Cardiac muscle cell (in vitro differentiated cells and primary cell): ENCODE data around the gene TMEM179B. TPM values are rescaled to one million over a fixed set of nuclear protein-coding genes. Genes with fewer than 3 reads are reported as not detected.

Experiments used
- DNase-seq, 2 donors: peaks; one replicate each; pipeline versions ENCODE4 v3.0.0 to v3.0.0-alpha.2; 2010 to 2017; ENCODE audit warnings: low read depth in 1 of 2, low spot score in 1 of 2
- H3K27ac ChIP-seq: fragments of 200-600 bp; sonication (generic); 2 replicates; pipeline ENCODE4 v1.5.1; 2016
- H3K27me3 ChIP-seq: fragments of 200-600 bp; sonication (generic); 2 replicates; pipeline ENCODE4 v1.6.0; 2016; ENCODE audit warnings: control low read depth
- H3K36me3 ChIP-seq: fragments of 200-600 bp; sonication (generic); 2 replicates; pipeline ENCODE4 v1.5.1; 2016; ENCODE audit warnings: control low read depth
- H3K4me1 ChIP-seq: fragments of 200-600 bp; sonication (generic); 2 replicates; pipeline ENCODE4 v1.8.1; 2017; ENCODE audit warnings: low read depth, mild to moderate bottlenecking, mixed run types
- H3K4me3 ChIP-seq: fragments of 200-600 bp; sonication (generic); 2 replicates; pipeline ENCODE4 v1.5.1; 2016; ENCODE audit warnings: mild to moderate bottlenecking
- H3K9me3 ChIP-seq: fragments of 200-600 bp; sonication (generic); 2 replicates; pipeline ENCODE4 v1.5.1; 2017; ENCODE audit warnings: low read depth, mild to moderate bottlenecking, control low read depth
- CTCF ChIP-seq: IDR thresholded peaks from 2 replicates; pipeline ENCODE4 v1.5.1; 2012; ENCODE audit warnings: low read depth, mild to moderate bottlenecking, low read length
- polyA plus RNA-seq: library from polyadenylated mRNA; unstranded; fragments of >200 nt; fragmentation: Nextera tagmentation; extraction: Ambion mirVana; gene quantifications from 2 replicates; pipeline ENCODE4 v1.2.1, GENCODE V29; 2016
- total RNA-seq: library from RNA; depleted of rRNA; stranded (reverse); fragments of >200 nt; gene quantifications from 2 replicates; pipeline ENCODE4 v1.2.3, GENCODE V29; 2016

Gene TMEM179B
- total and polyA plus RNA-seq, 2 experiments from 2014 or later, result 34.2 to 81.8 TPM

- Histone ChIP-seq H3K4me1 (peaks cover 10% of the 10 kb centered on the region), H3K27me3 (no peaks in the 10 kb centered on the region), H3K4me3 (peak within 1 kb of the TSS; percentile 90), H3K36me3 (peaks cover 9% of the 10 kb centered on the region), H3K27ac (peak within 1 kb of the TSS; percentile 97), H3K9me3 (no peaks in the 10 kb centered on the region)
- DNase-seq, result peak; percentile 99 to 100
- no peak for TF ChIP-seq CTCF
These were observed 44.5 kb downstream of the TMEM179B start, which contains the start of gene STX5 for GRCh38 chr11:62831520-62832335. Gene STX5 (minus strand): TSS chr11:62832051. CDS start chr11:62831243, 808 bp downstream.

- Histone ChIP-seq H3K27ac (peak within 1 kb of the TSS; percentile 97), H3K4me3 (peak within 1 kb of the TSS; percentile 90), H3K27me3 (no peaks in the 10 kb centered on the region), H3K4me1 (peaks cover 10% of the 10 kb centered on the region), H3K36me3 (peaks cover under 1% of the 10 kb centered on the region), H3K9me3 (no peaks in the 10 kb centered on the region)
- no peak for DNase-seq
- TF ChIP-seq CTCF, result no peak
These were observed 45.4 kb downstream of the TMEM179B start, which contains the start of gene TEX54 for GRCh38 chr11:62832336-62833234. Gene TEX54 (minus strand): TSS chr11:62832841.

- Histone ChIP-seq H3K27ac (no peak overlapping the region), H3K9me3 (no peaks in the 10 kb centered on the region), H3K27me3 (no peaks in the 10 kb centered on the region), H3K4me3 (no peak overlapping the region), H3K36me3 (no peaks in the 10 kb centered on the region), H3K4me1 (peaks cover 7% of the 10 kb centered on the region)
- TF ChIP-seq CTCF, result no peak
- DNase-seq, result no peak
These were observed 48.1 kb downstream of the TMEM179B start for GRCh38 chr11:62835336-62835735.

- Histone ChIP-seq H3K27me3 (no peaks in the 10 kb centered on the region), H3K36me3 (no peaks in the 10 kb centered on the region), H3K9me3 (no peaks in the 10 kb centered on the region), H3K4me3 (peak within 1 kb of the TSS; percentile 95), H3K27ac (peak within 1 kb of the TSS; percentile 99), H3K4me1 (peaks cover 9% of the 10 kb centered on the region)
- TF ChIP-seq CTCF, result no peak
- DNase-seq, result peak; percentile 95
These were observed 52.1 kb downstream of the TMEM179B start, which contains the start of gene WDR74 for GRCh38 chr11:62839050-62839945. Gene WDR74 (minus strand): TSS chr11:62839590. CDS start chr11:62839570, 20 bp downstream.

Other genes with a start within 250 kb of the TMEM179B start
Only the 30 nearest of the 31 such genes appear.
- 1,990 and 2,091 TPM in 2 replicates for gene EEF1G, start 213.5 kb upstream of the TMEM179B start, total RNA-seq
- 769 and 853 TPM in 2 replicates for gene EEF1G, start 213.5 kb upstream of the TMEM179B start, polyA plus RNA-seq
- 14.9 and 29.1 TPM in 2 replicates for gene TUT1, start 195.9 kb upstream of the TMEM179B start, total RNA-seq
- gene TUT1, start 195.9 kb upstream of the TMEM179B start, polyA plus RNA-seq, result 18.7 and 32.1 TPM in 2 replicates
- 101 and 108 TPM in 2 replicates for gene MTA2, start 185.5 kb upstream of the TMEM179B start, total RNA-seq
- 22.9 and 31.9 TPM in 2 replicates for gene MTA2, start 185.5 kb upstream of the TMEM179B start, polyA plus RNA-seq
- 21.1 and 42.8 TPM in 2 replicates for gene EML3, start 174.6 kb upstream of the TMEM179B start, total RNA-seq
- gene EML3, start 174.6 kb upstream of the TMEM179B start, polyA plus RNA-seq, result 32.0 and 38.4 TPM in 2 replicates
- gene ROM1, start 174.1 kb upstream of the TMEM179B start, total RNA-seq, result 3.3 and 3.5 TPM in 2 replicates
- gene ROM1, start 174.1 kb upstream of the TMEM179B start, polyA plus RNA-seq, result 6.9 and 7.9 TPM in 2 replicates
- 46.4 and 52.0 TPM in 2 replicates for gene B3GAT3, start 165.4 kb upstream of the TMEM179B start, total RNA-seq
- gene B3GAT3, start 165.4 kb upstream of the TMEM179B start, polyA plus RNA-seq, result 53.0 and 64.9 TPM in 2 replicates
- gene GANAB, start 140.8 kb upstream of the TMEM179B start, total RNA-seq, result 110 TPM in 2 replicates
- 143 and 151 TPM in 2 replicates for gene GANAB, start 140.8 kb upstream of the TMEM179B start, polyA plus RNA-seq
- 33.9 and 36.3 TPM in 2 replicates for gene INTS5, start 134.1 kb upstream of the TMEM179B start, total RNA-seq
- gene INTS5, start 134.1 kb upstream of the TMEM179B start, polyA plus RNA-seq, result 32.2 and 40.1 TPM in 2 replicates
- 136 and 141 TPM in 2 replicates for gene C11orf98, start 122.2 kb upstream of the TMEM179B start, total RNA-seq
- gene C11orf98, start 122.2 kb upstream of the TMEM179B start, polyA plus RNA-seq, result 115 and 136 TPM in 2 replicates
- gene CSKMT, start 122.1 kb upstream of the TMEM179B start, total RNA-seq, result 3.8 and 11.0 TPM in 2 replicates
- gene CSKMT, start 122.1 kb upstream of the TMEM179B start, polyA plus RNA-seq, result 14.1 and 25.1 TPM in 2 replicates
- 13.0 and 18.8 TPM in 2 replicates for gene UQCC3, start 115.7 kb upstream of the TMEM179B start, total RNA-seq
- gene UQCC3, start 115.7 kb upstream of the TMEM179B start, polyA plus RNA-seq, result 32.3 and 33.5 TPM in 2 replicates
- 11.1 and 11.6 TPM in 2 replicates for gene LBHD1, start 115.1 kb upstream of the TMEM179B start, total RNA-seq
- gene LBHD1, start 115.1 kb upstream of the TMEM179B start, polyA plus RNA-seq, result 10.1 and 11.7 TPM in 2 replicates
- gene UBXN1, start 108.3 kb upstream of the TMEM179B start, total RNA-seq, result 235 and 302 TPM in 2 replicates
- gene UBXN1, start 108.3 kb upstream of the TMEM179B start, polyA plus RNA-seq, result 109 and 111 TPM in 2 replicates
- gene LRRN4CL, start 97.9 kb upstream of the TMEM179B start, total RNA-seq, result 0.81 and 1.9 TPM in 2 replicates
- gene LRRN4CL, start 97.9 kb upstream of the TMEM179B start, polyA plus RNA-seq, result 0.24 TPM in 1 of 2 replicates, not detected in the other
- 70.3 and 73.8 TPM in 2 replicates for gene BSCL2, start 80.0 kb upstream of the TMEM179B start, total RNA-seq
- gene BSCL2, start 80.0 kb upstream of the TMEM179B start, polyA plus RNA-seq, result 73.7 and 79.2 TPM in 2 replicates
- gene GNG3, start 79.7 kb upstream of the TMEM179B start, total RNA-seq, result 0.67 TPM in 1 of 2 replicates, not detected in the other
- gene GNG3, start 79.7 kb upstream of the TMEM179B start, polyA plus RNA-seq, result 2.6 and 3.0 TPM in 2 replicates
- gene HNRNPUL2, start 59.9 kb upstream of the TMEM179B start, total RNA-seq, result 13.7 and 20.0 TPM in 2 replicates
- gene HNRNPUL2, start 59.9 kb upstream of the TMEM179B start, polyA plus RNA-seq, result 2.9 and 3.2 TPM in 2 replicates
- 36.3 and 37.3 TPM in 2 replicates for gene TTC9C, start 58.9 kb upstream of the TMEM179B start, total RNA-seq
- gene TTC9C, start 58.9 kb upstream of the TMEM179B start, polyA plus RNA-seq, result 39.0 and 45.1 TPM in 2 replicates
- gene ZBTB3, start 33.2 kb upstream of the TMEM179B start, total RNA-seq, result 12.5 and 14.3 TPM in 2 replicates
- gene ZBTB3, start 33.2 kb upstream of the TMEM179B start, polyA plus RNA-seq, result 10.4 and 10.8 TPM in 2 replicates
- 67.2 and 101 TPM in 2 replicates for gene POLR2G, start 25.8 kb upstream of the TMEM179B start, total RNA-seq
- 195 and 219 TPM in 2 replicates for gene POLR2G, start 25.8 kb upstream of the TMEM179B start, polyA plus RNA-seq
- 33.1 and 38.8 TPM in 2 replicates for gene TAF6L, start 16.0 kb upstream of the TMEM179B start, total RNA-seq
- 46.3 and 56.3 TPM in 2 replicates for gene TAF6L, start 16.0 kb upstream of the TMEM179B start, polyA plus RNA-seq
- gene TMEM223, start 4.6 kb downstream of the TMEM179B start, total RNA-seq, result 87.1 and 88.9 TPM in 2 replicates
- 92.4 and 102 TPM in 2 replicates for gene TMEM223, start 4.6 kb downstream of the TMEM179B start, polyA plus RNA-seq
- 52.8 and 60.7 TPM in 2 replicates for gene NXF1, start 18.0 kb downstream of the TMEM179B start, total RNA-seq
- gene NXF1, start 18.0 kb downstream of the TMEM179B start, polyA plus RNA-seq, result 96.7 and 127 TPM in 2 replicates
- gene STX5, start 44.6 kb downstream of the TMEM179B start, total RNA-seq, result 38.5 and 45.2 TPM in 2 replicates
- gene STX5, start 44.6 kb downstream of the TMEM179B start, polyA plus RNA-seq, result 49.4 and 53.6 TPM in 2 replicates
- not detected in 2 replicates for gene TEX54, start 45.4 kb downstream of the TMEM179B start, total RNA-seq
- gene TEX54, start 45.4 kb downstream of the TMEM179B start, polyA plus RNA-seq, result 3.0 and 4.8 TPM in 2 replicates
- gene WDR74, start 52.2 kb downstream of the TMEM179B start, total RNA-seq, result 47.4 and 63.3 TPM in 2 replicates
- 42.1 and 52.8 TPM in 2 replicates for gene WDR74, start 52.2 kb downstream of the TMEM179B start, polyA plus RNA-seq
- 71.8 and 79.2 TPM in 2 replicates for gene SLC3A2, start 93.5 kb downstream of the TMEM179B start, total RNA-seq
- gene SLC3A2, start 93.5 kb downstream of the TMEM179B start, polyA plus RNA-seq, result 93.8 and 100 TPM in 2 replicates
- 1.3 and 1.4 TPM in 2 replicates for gene CHRM1, start 134.0 kb downstream of the TMEM179B start, total RNA-seq
- 0.97 and 1.6 TPM in 2 replicates for gene CHRM1, start 134.0 kb downstream of the TMEM179B start, polyA plus RNA-seq
- gene SLC22A6, start 197.6 kb downstream of the TMEM179B start, total RNA-seq, result not detected in 2 replicates
- not detected in 2 replicates for gene SLC22A6, start 197.6 kb downstream of the TMEM179B start, polyA plus RNA-seq
- gene SLC22A8, start 228.4 kb downstream of the TMEM179B start, total RNA-seq, result not detected in 2 replicates
- gene SLC22A8, start 228.4 kb downstream of the TMEM179B start, polyA plus RNA-seq, result 0.22 TPM in 1 of 2 replicates, not detected in the other